ENCODE results near the gene PDSS2. TPM values are rescaled to one million over a fixed set of nuclear protein-coding genes. Genes with fewer than 3 reads are reported as not detected.
A peak's percentile ranks its signal among the peaks of the same experiment; 100 is the strongest.

The PDSS2 gene
- total and polyA plus RNA-seq, 9 donors = 6.6 to 10.2 (median 7.3) TPM

- no peak overlapping the region for H3K27ac ChIP-seq (ENCODE audit: low read length)
- no peaks in the 10 kb centered on the region for H3K27me3 ChIP-seq (ENCODE audit: control insufficient read depth, insufficient read depth, low read length)
- DNase-seq = peak; percentile 27
- 22% methylated on average over 1 of the region's 2 CpGs for WGBS (ENCODE audit: insufficient coverage)
- no peak overlapping the region for H3K4me3 ChIP-seq (ENCODE audit: low read length)
- H3K9me3 ChIP-seq (replicated peaks; ENCODE audit: control insufficient read depth, low read depth, low read length) = no peaks in the 10 kb centered on the region
- H3K4me1 ChIP-seq (ENCODE audit: control insufficient read depth, insufficient read depth, low read length) = peaks cover 2% of the 10 kb centered on the region
- no peaks in the 10 kb centered on the region for H3K36me3 ChIP-seq (ENCODE audit: control insufficient read depth, insufficient read depth, low read length)
Observed at GRCh38 chr6:107354451-107354850, 104.9 kb downstream of the PDSS2 start.

GRCh38 chr6:107353773-107354382 lies 105.5 kb downstream of the PDSS2 start:
- Histone ChIP-seq H3K27me3 (ENCODE audit: control insufficient read depth, insufficient read depth, low read length) (no peaks in the 10 kb centered on the region), H3K36me3 (ENCODE audit: control insufficient read depth, insufficient read depth, low read length) (no peaks in the 10 kb centered on the region), H3K27ac (ENCODE audit: low read length) (no peak overlapping the region), H3K4me1 (ENCODE audit: control insufficient read depth, insufficient read depth, low read length) (peaks cover 2% of the 10 kb centered on the region), H3K9me3 (replicated peaks; ENCODE audit: control insufficient read depth, low read depth, low read length) (no peaks in the 10 kb centered on the region), H3K4me3 (ENCODE audit: low read length) (no peak overlapping the region)
- peak; percentile 83 for DNase-seq
- WGBS (ENCODE audit: insufficient coverage) = no CpG with 5 or more reads among the region's 1 CpG

GRCh38 chr6:107348224-107348623 lies 111.1 kb downstream of the PDSS2 start:
- H3K4me3 ChIP-seq (ENCODE audit: low read length) = no peak overlapping the region
- no peak overlapping the region for H3K27ac ChIP-seq (ENCODE audit: low read length)
- no peaks in the 10 kb centered on the region for H3K27me3 ChIP-seq (ENCODE audit: control insufficient read depth, insufficient read depth, low read length)
- no peaks in the 10 kb centered on the region for H3K4me1 ChIP-seq (ENCODE audit: control insufficient read depth, insufficient read depth, low read length)
- no peak for DNase-seq
- no peaks in the 10 kb centered on the region for H3K36me3 ChIP-seq (ENCODE audit: control insufficient read depth, insufficient read depth, low read length)
- H3K9me3 ChIP-seq (replicated peaks; ENCODE audit: control insufficient read depth, low read depth, low read length) = no peaks in the 10 kb centered on the region
- WGBS (ENCODE audit: insufficient coverage) = no CpG with 5 or more reads among the region's 1 CpG

GRCh38 chr6:107345393-107345792 lies 114.0 kb downstream of the PDSS2 start:
- Histone ChIP-seq H3K9me3 (replicated peaks; ENCODE audit: control insufficient read depth, low read depth, low read length) (no peaks in the 10 kb centered on the region), H3K27ac (ENCODE audit: low read length) (no peak overlapping the region), H3K4me1 (ENCODE audit: control insufficient read depth, insufficient read depth, low read length) (no peaks in the 10 kb centered on the region), H3K27me3 (ENCODE audit: control insufficient read depth, insufficient read depth, low read length) (no peaks in the 10 kb centered on the region), H3K4me3 (ENCODE audit: low read length) (no peak overlapping the region), H3K36me3 (ENCODE audit: control insufficient read depth, insufficient read depth, low read length) (no peaks in the 10 kb centered on the region)
- peak; percentile 44 for DNase-seq

GRCh38 chr6:107344981-107345380 lies 114.4 kb downstream of the PDSS2 start:
- H3K4me1 ChIP-seq (ENCODE audit: control insufficient read depth, insufficient read depth, low read length) = no peaks in the 10 kb centered on the region
- WGBS (ENCODE audit: insufficient coverage) = 33% methylated on average over 1 of the region's 2 CpGs
- no peaks in the 10 kb centered on the region for H3K27me3 ChIP-seq (ENCODE audit: control insufficient read depth, insufficient read depth, low read length)
- no peaks in the 10 kb centered on the region for H3K9me3 ChIP-seq (replicated peaks; ENCODE audit: control insufficient read depth, low read depth, low read length)
- no peak overlapping the region for H3K4me3 ChIP-seq (ENCODE audit: low read length)
- H3K36me3 ChIP-seq (ENCODE audit: control insufficient read depth, insufficient read depth, low read length) = no peaks in the 10 kb centered on the region
- DNase-seq = no peak
- H3K27ac ChIP-seq (ENCODE audit: low read length) = no peak overlapping the region

GRCh38 chr6:107344383-107344782 lies 115.0 kb downstream of the PDSS2 start:
- no peaks in the 10 kb centered on the region for H3K36me3 ChIP-seq (ENCODE audit: control insufficient read depth, insufficient read depth, low read length)
- H3K27me3 ChIP-seq (ENCODE audit: control insufficient read depth, insufficient read depth, low read length) = no peaks in the 10 kb centered on the region
- no peak overlapping the region for H3K27ac ChIP-seq (ENCODE audit: low read length)
- H3K9me3 ChIP-seq (replicated peaks; ENCODE audit: control insufficient read depth, low read depth, low read length) = no peaks in the 10 kb centered on the region
- no peak overlapping the region for H3K4me3 ChIP-seq (ENCODE audit: low read length)
- no peaks in the 10 kb centered on the region for H3K4me1 ChIP-seq (ENCODE audit: control insufficient read depth, insufficient read depth, low read length)
- DNase-seq = no peak
- no CpG with 5 or more reads among the region's 2 CpGs for WGBS (ENCODE audit: insufficient coverage)

GRCh38 chr6:107342144-107342543 lies 117.2 kb downstream of the PDSS2 start:
- no peak overlapping the region for H3K27ac ChIP-seq (ENCODE audit: low read length)
- H3K4me1 ChIP-seq (ENCODE audit: control insufficient read depth, insufficient read depth, low read length) = no peaks in the 10 kb centered on the region
- no peaks in the 10 kb centered on the region for H3K27me3 ChIP-seq (ENCODE audit: control insufficient read depth, insufficient read depth, low read length)
- no peak for DNase-seq
- no peak overlapping the region for H3K4me3 ChIP-seq (ENCODE audit: low read length)
- no peaks in the 10 kb centered on the region for H3K36me3 ChIP-seq (ENCODE audit: control insufficient read depth, insufficient read depth, low read length)
- H3K9me3 ChIP-seq (replicated peaks; ENCODE audit: control insufficient read depth, low read depth, low read length) = no peaks in the 10 kb centered on the region
- no CpG with 5 or more reads among the region's 2 CpGs for WGBS (ENCODE audit: insufficient coverage)

GRCh38 chr6:107340881-107341280 lies 118.5 kb downstream of the PDSS2 start:
- Histone ChIP-seq H3K27me3 (ENCODE audit: control insufficient read depth, insufficient read depth, low read length) (no peaks in the 10 kb centered on the region), H3K4me1 (ENCODE audit: control insufficient read depth, insufficient read depth, low read length) (no peaks in the 10 kb centered on the region), H3K27ac (ENCODE audit: low read length) (no peak overlapping the region), H3K36me3 (ENCODE audit: control insufficient read depth, insufficient read depth, low read length) (no peaks in the 10 kb centered on the region), H3K4me3 (ENCODE audit: low read length) (no peak overlapping the region), H3K9me3 (replicated peaks; ENCODE audit: control insufficient read depth, low read depth, low read length) (no peaks in the 10 kb centered on the region)
- no peak for DNase-seq
- WGBS (ENCODE audit: insufficient coverage) = 71% methylated on average over 1 of the region's 1 CpG

GRCh38 chr6:107337191-107337741 lies 122.1 kb downstream of the PDSS2 start:
- Histone ChIP-seq H3K27me3 (ENCODE audit: control insufficient read depth, insufficient read depth, low read length) (no peaks in the 10 kb centered on the region), H3K9me3 (replicated peaks; ENCODE audit: control insufficient read depth, low read depth, low read length) (no peaks in the 10 kb centered on the region), H3K4me3 (ENCODE audit: low read length) (no peak overlapping the region), H3K36me3 (ENCODE audit: control insufficient read depth, insufficient read depth, low read length) (no peaks in the 10 kb centered on the region), H3K4me1 (ENCODE audit: control insufficient read depth, insufficient read depth, low read length) (no peaks in the 10 kb centered on the region), H3K27ac (ENCODE audit: low read length) (no peak overlapping the region)
- no peak for DNase-seq

GRCh38 chr6:107334026-107334425 lies 125.3 kb downstream of the PDSS2 start:
- Histone ChIP-seq H3K9me3 (replicated peaks; ENCODE audit: control insufficient read depth, low read depth, low read length) (no peaks in the 10 kb centered on the region), H3K4me3 (ENCODE audit: low read length) (no peak overlapping the region), H3K27ac (ENCODE audit: low read length) (no peak overlapping the region), H3K4me1 (ENCODE audit: control insufficient read depth, insufficient read depth, low read length) (no peaks in the 10 kb centered on the region), H3K27me3 (ENCODE audit: control insufficient read depth, insufficient read depth, low read length) (no peaks in the 10 kb centered on the region), H3K36me3 (ENCODE audit: control insufficient read depth, insufficient read depth, low read length) (no peaks in the 10 kb centered on the region)
- no CpG with 5 or more reads among the region's 3 CpGs for WGBS (ENCODE audit: insufficient coverage)
- DNase-seq = no peak

- Histone ChIP-seq H3K27me3 (ENCODE audit: control insufficient read depth, insufficient read depth, low read length) (no peaks in the 10 kb centered on the region), H3K4me3 (ENCODE audit: low read length) (no peak overlapping the region), H3K36me3 (ENCODE audit: control insufficient read depth, insufficient read depth, low read length) (no peaks in the 10 kb centered on the region), H3K9me3 (replicated peaks; ENCODE audit: control insufficient read depth, low read depth, low read length) (no peaks in the 10 kb centered on the region), H3K27ac (ENCODE audit: low read length) (no peak overlapping the region), H3K4me1 (ENCODE audit: control insufficient read depth, insufficient read depth, low read length) (no peaks in the 10 kb centered on the region)
- 100% methylated on average over 1 of the region's 2 CpGs for WGBS (ENCODE audit: insufficient coverage)
- no peak for DNase-seq
Observed at GRCh38 chr6:107333491-107333890, 125.9 kb downstream of the PDSS2 start.

All from muscle of leg (tissue), 11 donors.